Type B pancreatic cell (in vitro differentiated cells): Measurements from ENCODE around the gene PM20D1. TPM values are rescaled to one million over a fixed set of nuclear protein-coding genes. Genes with fewer than 3 reads are reported as not detected.

Experiments
- DNase-seq: peaks from one replicate; pipeline ENCODE4 v3.0.0; 2021; ENCODE audit warnings: mixed read lengths; ENCODE audit not compliant: unreplicated experiment; ENCODE audit errors: extremely low spot score
- H3K27ac Mint-ChIP-seq: 2 replicates; pipeline ENCODE4 v1.8.0; 2021; ENCODE audit warnings: mild to moderate bottlenecking, mixed read lengths
- H3K27me3 Mint-ChIP-seq: 2 replicates; pipeline ENCODE4 v1.8.0; 2021; ENCODE audit warnings: mixed read lengths
- H3K36me3 Mint-ChIP-seq: 2 replicates; pipeline ENCODE4 v1.8.0; 2021; ENCODE audit warnings: mixed read lengths
- H3K4me1 Mint-ChIP-seq: one replicate; pipeline ENCODE4 v1.8.0; 2021; ENCODE audit warnings: mixed read lengths; ENCODE audit not compliant: unreplicated experiment
- H3K4me3 Mint-ChIP-seq: 2 replicates; pipeline ENCODE4 v1.8.0; 2021; ENCODE audit warnings: mild to moderate bottlenecking, mixed read lengths
- H3K9me3 Mint-ChIP-seq: 2 replicates; pipeline ENCODE4 v1.8.0; 2021; ENCODE audit warnings: mixed read lengths
- total RNA-seq: library from RNA; stranded (reverse); gene quantifications from 2 replicates; pipeline ENCODE4 v1.2.1, GENCODE V29; 2021; ENCODE audit warnings: low replicate concordance
- TF ChIP-seq, protein P1 (sequence below): fragments of 200-600 bp; sonication (generic); conservative IDR thresholded peaks from 2 replicates; pipeline ENCODE4 v1.5.0; 2021; ENCODE audit warnings: antibody characterized with exemption, mild to moderate bottlenecking

The PM20D1 gene
- total RNA-seq, 1 donor from 2014 or later = not detected

- H3K4me3 Mint-ChIP-seq = peak overlapping the region; percentile 96
- peak overlapping the region; percentile 64 for H3K27ac Mint-ChIP-seq
- H3K9me3 Mint-ChIP-seq = no peaks in the 10 kb centered on the region
- peaks cover 44% of the 10 kb centered on the region for H3K4me1 Mint-ChIP-seq
- H3K27me3 Mint-ChIP-seq = no peaks in the 10 kb centered on the region
- DNase-seq = no peak
- H3K36me3 Mint-ChIP-seq = peaks cover 17% of the 10 kb centered on the region
- TF ChIP-seq, protein P1, sequence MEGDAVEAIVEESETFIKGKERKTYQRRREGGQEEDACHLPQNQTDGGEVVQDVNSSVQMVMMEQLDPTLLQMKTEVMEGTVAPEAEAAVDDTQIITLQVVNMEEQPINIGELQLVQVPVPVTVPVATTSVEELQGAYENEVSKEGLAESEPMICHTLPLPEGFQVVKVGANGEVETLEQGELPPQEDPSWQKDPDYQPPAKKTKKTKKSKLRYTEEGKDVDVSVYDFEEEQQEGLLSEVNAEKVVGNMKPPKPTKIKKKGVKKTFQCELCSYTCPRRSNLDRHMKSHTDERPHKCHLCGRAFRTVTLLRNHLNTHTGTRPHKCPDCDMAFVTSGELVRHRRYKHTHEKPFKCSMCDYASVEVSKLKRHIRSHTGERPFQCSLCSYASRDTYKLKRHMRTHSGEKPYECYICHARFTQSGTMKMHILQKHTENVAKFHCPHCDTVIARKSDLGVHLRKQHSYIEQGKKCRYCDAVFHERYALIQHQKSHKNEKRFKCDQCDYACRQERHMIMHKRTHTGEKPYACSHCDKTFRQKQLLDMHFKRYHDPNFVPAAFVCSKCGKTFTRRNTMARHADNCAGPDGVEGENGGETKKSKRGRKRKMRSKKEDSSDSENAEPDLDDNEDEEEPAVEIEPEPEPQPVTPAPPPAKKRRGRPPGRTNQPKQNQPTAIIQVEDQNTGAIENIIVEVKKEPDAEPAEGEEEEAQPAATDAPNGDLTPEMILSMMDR = no peak
These were observed 37.6 kb downstream of the PM20D1 start for GRCh38 chr1:205812271-205812877.

- peaks cover 44% of the 10 kb centered on the region for H3K4me1 Mint-ChIP-seq
- peaks cover 17% of the 10 kb centered on the region for H3K36me3 Mint-ChIP-seq
- no peaks in the 10 kb centered on the region for H3K9me3 Mint-ChIP-seq
- no peak for DNase-seq
- peak overlapping the region; percentile 96 for H3K4me3 Mint-ChIP-seq
- H3K27me3 Mint-ChIP-seq = no peaks in the 10 kb centered on the region
- H3K27ac Mint-ChIP-seq = peak overlapping the region; percentile 64
- TF ChIP-seq, protein P1 = no peak
These were observed 38.3 kb downstream of the PM20D1 start for GRCh38 chr1:205811660-205812059.

- TF ChIP-seq, protein P1 = peak; percentile 62
- no peak for DNase-seq
- H3K4me3 Mint-ChIP-seq = no peak overlapping the region
- H3K4me1 Mint-ChIP-seq = peaks cover 48% of the 10 kb centered on the region
- no peak overlapping the region for H3K27ac Mint-ChIP-seq
- H3K36me3 Mint-ChIP-seq = peaks cover 17% of the 10 kb centered on the region
- no peaks in the 10 kb centered on the region for H3K27me3 Mint-ChIP-seq
- H3K9me3 Mint-ChIP-seq = no peaks in the 10 kb centered on the region
These were observed 39.3 kb downstream of the PM20D1 start for GRCh38 chr1:205810448-205811157.

GRCh38 chr1:205809942-205810345 is 40.0 kb downstream of the PM20D1 start:
- H3K27me3 Mint-ChIP-seq = no peaks in the 10 kb centered on the region
- H3K9me3 Mint-ChIP-seq = no peaks in the 10 kb centered on the region
- no peak overlapping the region for H3K27ac Mint-ChIP-seq
- TF ChIP-seq, protein P1 = no peak
- peaks cover 51% of the 10 kb centered on the region for H3K4me1 Mint-ChIP-seq
- no peak for DNase-seq
- no peak overlapping the region for H3K4me3 Mint-ChIP-seq
- H3K36me3 Mint-ChIP-seq = peaks cover 17% of the 10 kb centered on the region

DNA sequence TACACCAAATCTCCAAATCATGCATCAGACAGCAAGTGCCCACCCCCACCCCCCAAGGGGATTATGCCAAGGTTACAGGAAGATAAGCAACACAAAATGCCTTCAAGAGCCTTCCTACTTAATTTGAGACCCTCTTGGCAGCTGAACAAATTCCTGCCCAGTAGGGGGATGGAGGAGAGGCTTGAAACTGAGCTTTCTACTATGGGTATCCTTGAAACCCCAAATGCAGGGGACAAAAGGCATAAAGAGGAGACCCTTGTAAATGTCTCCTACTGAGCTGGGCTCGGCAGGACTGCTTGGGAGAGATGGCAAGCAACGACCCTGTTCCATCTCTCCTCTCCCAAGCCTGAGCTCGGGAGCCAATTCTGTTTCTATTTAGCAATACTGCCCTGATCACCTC is 40.5 kb downstream of the PM20D1 start:
- peak overlapping the region; percentile 49 for H3K4me3 Mint-ChIP-seq
- peaks cover 17% of the 10 kb centered on the region for H3K36me3 Mint-ChIP-seq
- H3K27me3 Mint-ChIP-seq = no peaks in the 10 kb centered on the region
- DNase-seq = no peak
- H3K9me3 Mint-ChIP-seq = no peaks in the 10 kb centered on the region
- peaks cover 51% of the 10 kb centered on the region for H3K4me1 Mint-ChIP-seq
- no peak overlapping the region for H3K27ac Mint-ChIP-seq
- TF ChIP-seq, protein P1 = no peak
